NCI-H128 (cell line): ENCODE results near the gene LZTFL1.

Experiments used
- DNase-seq: peaks from one replicate; lab custom pipeline; 2025; ENCODE audit not compliant: unreplicated experiment; lab: John Stamatoyannopoulos, UW

The LZTFL1 gene

DNA sequence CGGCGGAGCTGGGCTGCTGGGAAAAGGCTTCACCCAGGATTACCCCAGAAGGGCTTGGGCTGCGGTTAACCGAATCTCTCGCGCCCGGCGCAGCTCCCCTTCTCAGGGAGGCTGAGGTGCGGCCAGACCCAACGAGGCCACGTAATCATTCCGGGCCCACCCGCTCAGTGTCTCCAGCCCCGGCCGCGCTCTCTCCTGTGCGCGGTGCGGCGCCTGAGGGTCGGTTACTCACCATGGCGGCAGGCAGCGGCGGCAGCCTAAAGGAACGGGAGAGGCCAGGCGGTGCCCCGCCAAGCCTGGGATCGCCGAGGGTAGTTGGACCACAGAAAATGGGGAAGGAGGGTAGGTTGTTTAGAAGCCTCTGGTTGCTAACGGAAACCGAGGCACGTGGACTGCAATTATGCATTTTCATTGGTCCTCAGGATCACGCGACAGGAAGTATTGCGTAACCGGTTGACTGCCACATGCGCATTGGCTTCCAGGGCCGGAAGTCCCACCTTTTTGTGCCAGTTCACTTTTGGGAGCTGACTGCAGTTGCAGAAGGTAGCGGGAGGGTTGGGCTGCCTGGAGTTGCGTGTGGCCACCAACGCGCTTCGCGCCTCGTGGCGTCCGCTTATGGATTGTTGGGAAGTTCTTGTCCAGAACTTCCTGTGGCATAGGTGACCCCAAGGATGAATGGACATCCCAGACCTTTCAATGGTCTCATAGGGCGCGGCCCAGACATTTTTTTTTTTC, at the start of gene LZTFL1:
TSS of gene LZTFL1 (minus strand) at position 363 of the 735 bp plus-strand sequence. CDS start at position 235, 128 bp downstream.
- DNase-seq = peak; percentile 77

DNA sequence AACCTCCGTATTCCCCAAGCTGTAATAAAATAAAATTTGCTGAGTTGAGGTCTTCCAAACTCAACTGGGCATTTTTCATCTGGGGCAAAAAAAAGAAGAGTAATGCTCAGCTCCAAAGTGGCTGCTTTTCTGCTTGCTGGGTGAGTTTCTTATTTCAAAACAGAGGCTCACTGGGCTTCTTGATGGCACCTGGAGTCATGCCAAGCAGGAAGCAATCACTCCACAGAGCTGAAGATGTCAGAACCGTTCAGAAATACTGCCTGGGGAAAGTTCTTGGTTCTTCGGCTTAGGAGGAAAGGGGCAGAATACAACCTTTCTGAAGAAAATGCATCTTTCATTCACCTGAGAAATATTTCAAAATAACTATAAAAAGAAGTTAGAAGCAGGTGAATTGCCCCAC, 48.5 kb upstream of the LZTFL1 start:
- no peak for DNase-seq

- no peak for DNase-seq
These were observed 47.4 kb upstream of the LZTFL1 start for GRCh38 chr3:45889337-45889736.

GRCh38 chr3:45887759-45888511, 46.0 kb upstream of the LZTFL1 start:
- DNase-seq = no peak

- no peak for DNase-seq
These were observed 45.4 kb upstream of the LZTFL1 start for GRCh38 chr3:45887285-45887684.

DNA sequence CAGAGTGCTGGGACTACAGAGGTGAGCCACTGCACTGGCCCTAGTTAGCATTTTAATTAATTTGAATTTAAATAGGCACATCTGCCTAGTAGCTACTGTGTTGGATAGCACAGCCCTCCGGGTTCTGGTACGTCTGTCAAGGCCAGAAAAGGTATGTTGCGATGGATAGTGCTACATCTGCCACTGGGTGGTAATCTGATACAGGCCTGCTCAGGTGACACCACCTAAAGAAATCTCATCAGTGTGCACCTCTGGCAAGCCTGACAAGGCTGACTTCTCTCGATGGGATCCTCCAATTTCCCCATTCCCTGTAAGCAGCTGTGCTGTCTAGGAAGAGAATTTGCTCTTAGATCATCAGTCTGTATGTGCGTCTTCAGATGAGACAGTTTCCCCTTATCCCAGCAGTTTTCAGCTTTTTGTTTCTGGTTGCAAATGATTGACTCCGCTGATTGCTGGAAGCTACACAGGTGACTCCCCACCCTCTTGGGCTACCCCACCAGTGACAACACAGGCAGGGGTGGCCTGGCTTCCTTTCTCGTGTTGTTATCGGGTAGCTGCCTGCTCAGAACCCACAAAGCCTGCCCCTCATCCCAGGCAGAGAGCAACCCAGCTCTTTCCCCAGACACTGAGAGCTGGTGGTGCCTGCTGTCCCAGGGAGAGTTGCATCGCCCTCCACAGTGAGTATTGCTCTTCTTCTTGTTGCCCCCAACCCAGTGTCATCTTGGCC, 44.2 kb upstream of the LZTFL1 start, which contains the start of gene CCR9:
TSS of gene CCR9 (plus strand) at position 565 of the 727 bp plus-strand sequence. CDS start 8,391 bp downstream, outside the sequence.
- DNase-seq = no peak

DNA sequence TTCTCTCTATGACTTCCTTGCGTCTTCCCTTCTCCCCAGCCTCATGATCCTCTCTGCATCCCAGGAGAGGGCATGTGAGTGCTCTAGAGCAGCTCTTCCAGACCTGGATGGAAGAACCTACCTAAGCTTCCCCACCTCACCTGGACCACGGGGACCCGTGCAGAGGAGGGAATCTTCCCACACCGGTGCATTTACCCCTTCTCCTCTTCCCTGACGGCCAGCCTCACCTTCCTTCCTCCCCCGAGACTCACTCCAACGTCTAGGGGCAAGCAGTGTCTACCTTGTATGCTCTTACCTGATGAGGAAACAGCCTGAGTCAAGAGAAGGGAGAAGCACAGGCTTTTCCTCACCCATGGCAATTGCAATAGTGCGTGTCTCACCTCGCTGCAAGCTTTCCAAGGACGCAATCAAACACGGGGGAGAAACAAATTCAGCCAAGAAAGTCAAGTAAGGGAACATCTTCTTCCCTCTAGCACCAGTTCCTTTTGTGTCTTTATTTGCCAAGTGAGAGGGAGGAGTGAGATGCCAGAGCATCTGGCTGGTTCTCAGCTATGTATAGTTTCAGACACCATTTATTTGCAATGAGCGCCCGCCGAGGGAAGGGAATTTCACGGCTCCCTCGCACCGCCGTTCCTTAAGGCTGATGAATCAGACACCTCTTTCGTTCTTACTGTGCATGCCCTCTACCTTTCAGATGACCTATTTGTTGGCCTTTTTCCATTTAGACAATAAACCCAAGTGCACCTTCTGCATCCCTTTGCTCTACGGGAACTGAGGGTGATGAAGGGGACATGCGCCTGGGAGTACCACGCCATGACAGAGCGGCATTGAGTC, 42.7 kb upstream of the LZTFL1 start:
- DNase-seq = no peak

- no peak for DNase-seq
These were observed 39.4 kb upstream of the LZTFL1 start for GRCh38 chr3:45881078-45882022.

- no peak for DNase-seq
These were observed 38.8 kb upstream of the LZTFL1 start for GRCh38 chr3:45880725-45881077.

- no peak for DNase-seq
These were observed 36.2 kb upstream of the LZTFL1 start for GRCh38 chr3:45878124-45878523.

- no peak for DNase-seq
These were observed 32.9 kb upstream of the LZTFL1 start for GRCh38 chr3:45874677-45875346.

GRCh38 chr3:45873638-45874037, 31.7 kb upstream of the LZTFL1 start:
- DNase-seq = no peak

GRCh38 chr3:45873036-45873435, 31.1 kb upstream of the LZTFL1 start:
- DNase-seq = no peak

DNA sequence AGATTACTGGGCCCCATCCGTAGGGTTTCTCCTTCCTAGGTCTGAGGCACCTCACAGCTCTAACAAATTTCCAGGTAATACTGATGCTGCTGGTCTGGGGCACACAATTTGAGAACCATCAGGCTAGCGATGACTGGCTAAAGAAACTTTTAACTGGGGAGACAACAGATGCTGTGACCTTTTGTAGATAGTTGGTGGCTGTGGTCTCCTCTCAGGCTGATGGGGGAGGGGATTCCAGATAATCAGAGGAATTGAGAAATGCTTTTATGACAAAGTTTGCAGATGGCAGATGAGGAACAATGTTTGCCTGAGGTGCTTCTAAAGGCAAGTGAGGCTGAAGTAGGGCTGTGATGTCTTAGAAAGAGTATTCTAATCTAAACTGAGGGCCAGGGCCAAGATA, 30.6 kb upstream of the LZTFL1 start:
- DNase-seq = no peak

GRCh38 chr3:45871780-45872179, 29.9 kb upstream of the LZTFL1 start:
- no peak for DNase-seq

GRCh38 chr3:45870099-45870498, 28.2 kb upstream of the LZTFL1 start:
- DNase-seq = no peak

DNA sequence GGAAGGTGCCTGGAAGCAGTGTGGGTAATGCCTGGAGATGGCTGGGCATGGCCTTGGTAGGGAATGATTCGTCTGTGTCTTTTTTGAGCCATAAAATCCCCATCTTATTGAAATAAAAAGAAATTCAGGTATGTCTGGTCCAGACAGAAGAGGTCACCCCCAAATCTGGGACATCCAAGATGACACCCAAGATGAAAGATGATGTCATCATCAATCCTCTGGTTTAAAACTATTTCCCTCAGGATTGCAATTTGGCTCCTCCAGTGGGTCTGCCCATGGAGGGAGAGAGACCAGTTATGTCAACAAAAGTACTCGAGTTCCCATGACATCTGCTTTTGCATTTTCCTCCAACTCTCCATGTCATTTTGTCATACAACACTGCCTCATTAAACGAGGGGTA, 27.7 kb upstream of the LZTFL1 start:
- DNase-seq = no peak

DNA sequence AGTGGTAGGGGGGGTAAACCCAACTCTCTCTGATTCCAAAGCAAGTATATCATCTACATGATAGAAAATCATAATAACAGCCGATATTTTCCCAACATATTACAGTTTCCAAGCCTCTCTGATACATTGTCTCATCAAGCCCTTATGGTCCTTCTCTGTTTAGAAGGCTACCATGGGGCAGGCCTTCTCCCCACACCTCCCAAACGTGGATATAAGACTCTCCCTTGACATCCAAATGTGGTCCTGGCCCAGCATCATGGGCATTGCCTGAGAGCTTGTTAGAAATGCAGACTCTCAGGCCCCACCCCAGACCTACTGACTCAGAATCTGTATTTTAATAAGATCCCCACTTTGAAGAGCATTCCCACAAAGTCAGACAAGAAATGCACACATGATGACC, 26.7 kb upstream of the LZTFL1 start:
- DNase-seq = no peak

- no peak for DNase-seq
These were observed 26.3 kb upstream of the LZTFL1 start for GRCh38 chr3:45868213-45868612.
